GM20000 (cell line): ENCODE results near the gene PPM1F.

Source experiments
- DNase-seq: peaks from one replicate; pipeline ENCODE4 v3.0.0; 2012; ENCODE audit warnings: low spot score
- TF ChIP-seq, protein P1 (sequence below): IDR thresholded peaks from 2 replicates; pipeline ENCODE4 v1.5.1; 2012; ENCODE audit warnings: mild to moderate bottlenecking, control low read depth; ENCODE audit errors: extremely low read depth, missing control alignments

The PPM1F gene

GRCh38 chr22:21962655-21962949 is 10.0 kb upstream of the PPM1F start:
- no peak for DNase-seq
- TF ChIP-seq, protein P1, sequence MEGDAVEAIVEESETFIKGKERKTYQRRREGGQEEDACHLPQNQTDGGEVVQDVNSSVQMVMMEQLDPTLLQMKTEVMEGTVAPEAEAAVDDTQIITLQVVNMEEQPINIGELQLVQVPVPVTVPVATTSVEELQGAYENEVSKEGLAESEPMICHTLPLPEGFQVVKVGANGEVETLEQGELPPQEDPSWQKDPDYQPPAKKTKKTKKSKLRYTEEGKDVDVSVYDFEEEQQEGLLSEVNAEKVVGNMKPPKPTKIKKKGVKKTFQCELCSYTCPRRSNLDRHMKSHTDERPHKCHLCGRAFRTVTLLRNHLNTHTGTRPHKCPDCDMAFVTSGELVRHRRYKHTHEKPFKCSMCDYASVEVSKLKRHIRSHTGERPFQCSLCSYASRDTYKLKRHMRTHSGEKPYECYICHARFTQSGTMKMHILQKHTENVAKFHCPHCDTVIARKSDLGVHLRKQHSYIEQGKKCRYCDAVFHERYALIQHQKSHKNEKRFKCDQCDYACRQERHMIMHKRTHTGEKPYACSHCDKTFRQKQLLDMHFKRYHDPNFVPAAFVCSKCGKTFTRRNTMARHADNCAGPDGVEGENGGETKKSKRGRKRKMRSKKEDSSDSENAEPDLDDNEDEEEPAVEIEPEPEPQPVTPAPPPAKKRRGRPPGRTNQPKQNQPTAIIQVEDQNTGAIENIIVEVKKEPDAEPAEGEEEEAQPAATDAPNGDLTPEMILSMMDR = no peak

GRCh38 chr22:21961886-21962654 is 9.4 kb upstream of the PPM1F start:
- no peak for DNase-seq
- TF ChIP-seq, protein P1 = no peak

DNA sequence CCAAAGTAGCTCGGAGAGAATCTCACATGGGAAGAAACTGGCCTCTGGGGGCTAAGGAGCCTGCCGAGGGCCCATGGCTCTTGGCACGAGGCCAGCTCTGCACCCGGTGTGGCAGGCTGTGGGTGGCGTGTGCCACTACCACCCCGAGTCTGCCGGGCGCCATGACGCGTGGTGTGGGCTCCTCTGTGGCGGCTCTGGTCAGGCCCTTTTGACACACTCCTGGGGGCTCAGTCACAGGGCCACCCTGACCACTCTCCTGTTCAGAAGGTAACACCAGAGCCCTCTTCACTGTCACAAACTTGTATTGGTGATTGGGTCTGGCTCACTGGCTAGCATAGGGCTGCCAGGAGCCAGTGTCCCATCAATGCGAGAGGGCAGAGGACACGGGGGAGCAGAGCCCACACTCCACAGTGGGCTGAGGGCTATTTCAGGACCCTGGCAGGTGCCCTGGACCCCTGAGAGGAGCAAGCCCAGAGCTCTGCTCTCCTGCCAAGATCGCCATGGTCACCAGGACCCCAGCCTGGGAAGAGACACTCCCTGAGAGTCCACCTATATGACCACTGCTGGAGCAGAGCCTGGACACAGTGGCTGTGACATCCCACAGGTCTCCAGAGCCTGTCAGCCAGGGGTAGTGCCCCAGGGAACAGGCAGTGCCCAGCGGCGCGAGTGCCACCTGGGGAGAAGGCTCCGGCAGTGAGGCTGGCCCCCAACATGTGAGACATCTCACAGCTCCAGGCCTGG is 8.6 kb upstream of the PPM1F start:
- TF ChIP-seq, protein P1 = no peak
- DNase-seq = no peak

- TF ChIP-seq, protein P1 = no peak
- no peak for DNase-seq
These were observed 7.8 kb upstream of the PPM1F start for GRCh38 chr22:21960200-21961126.

- DNase-seq = no peak
- TF ChIP-seq, protein P1 = no peak
These were observed 6.8 kb upstream of the PPM1F start for GRCh38 chr22:21959274-21960074.

DNA sequence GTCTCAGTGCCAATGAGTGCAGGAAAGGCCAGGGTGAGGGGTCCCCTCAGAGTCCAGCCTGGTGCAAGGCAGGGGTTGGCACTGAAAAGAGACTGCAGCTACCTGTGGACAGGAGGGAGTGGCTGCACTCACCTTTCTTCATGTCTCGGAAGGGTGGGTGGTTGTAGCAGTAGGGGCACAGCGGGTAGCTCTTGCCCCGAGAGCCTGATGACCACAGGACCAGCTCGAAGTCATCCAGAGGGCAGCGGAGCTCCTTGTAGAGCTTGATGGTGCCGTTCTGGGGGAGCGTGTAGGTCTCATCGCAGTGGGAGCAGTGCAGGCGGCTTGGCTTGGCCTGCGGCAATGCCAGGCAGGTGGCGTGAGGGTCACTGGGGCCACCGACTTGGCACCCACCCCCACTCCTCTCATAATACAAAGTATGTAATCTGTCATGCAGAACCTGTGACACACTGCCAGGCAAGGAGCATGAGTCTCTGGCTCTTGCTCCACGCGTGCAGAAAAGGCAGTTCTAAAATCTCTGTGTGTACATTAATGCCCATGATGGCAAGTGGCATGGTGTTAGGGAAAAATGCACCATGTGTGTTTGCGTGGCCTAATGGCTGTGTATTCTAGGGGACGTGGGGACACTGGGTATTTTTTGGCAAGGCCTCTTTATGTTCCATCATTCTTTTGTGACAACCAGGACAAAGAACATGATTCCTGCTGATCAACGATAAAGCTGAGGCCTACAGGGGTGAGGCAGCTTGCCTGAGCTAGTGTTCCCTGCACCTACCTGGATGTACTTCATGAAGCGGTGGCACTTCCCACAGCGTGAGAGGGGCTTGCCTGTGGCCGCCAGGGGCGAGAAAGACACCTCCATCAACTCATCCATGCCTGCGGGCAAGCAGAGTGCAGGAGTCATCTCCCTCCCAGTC is 6.0 kb upstream of the PPM1F start:
- TF ChIP-seq, protein P1 = no peak
- no peak for DNase-seq
